Upper lobe of right lung (tissue), 1 donor: Measurements from ENCODE around the gene FAS. TPM values are rescaled to one million over a fixed set of nuclear protein-coding genes. Genes with fewer than 3 reads are reported as not detected.

Experiments
- ATAC-seq: fragments of 200-7000 bp; cut with Tn5 transposase; one replicate; pipeline ENCODE4 v1.9.1; 2020; ENCODE audit warnings: mild to moderate bottlenecking, moderate library complexity
- DNase-seq: peaks from one replicate; pipeline ENCODE4 v3.0.0-alpha.2; 2020
- H3K27ac ChIP-seq: fragments of 200-600 bp; one replicate; pipeline ENCODE4 v1.8.0; 2022
- H3K27me3 ChIP-seq: fragments of 200-600 bp; one replicate; pipeline ENCODE4 v1.8.0; 2022; ENCODE audit warnings: mild to moderate bottlenecking
- H3K36me3 ChIP-seq: fragments of 200-600 bp; one replicate; pipeline ENCODE4 v1.8.0; 2022
- H3K4me1 ChIP-seq: fragments of 200-600 bp; one replicate; pipeline ENCODE4 v1.8.0; 2022
- H3K4me3 ChIP-seq: fragments of 200-600 bp; one replicate; pipeline ENCODE4 v1.8.0; 2022; ENCODE audit warnings: mild to moderate bottlenecking
- H3K9me3 ChIP-seq: fragments of 200-600 bp; one replicate; pipeline ENCODE4 v1.8.0; 2022
- CTCF ChIP-seq: fragments of 200-600 bp; IDR thresholded peaks from one replicate; pipeline ENCODE4 v1.8.0; 2022; ENCODE audit warnings: antibody characterized with exemption
- intact Hi-C: fragments of 100-400 bp; cut with DNase I; formaldehyde crosslinking; loops from one replicate; pipeline ENCODE4 v1.11.0; 2022
- total RNA-seq: library from RNA; stranded (reverse); fragmentation: NEBNext Ultra II Directional; extraction: Animal tissue kit (Norgen Biotek cat#: 25700); gene quantifications from one replicate; pipeline ENCODE4 v1.2.1, GENCODE V29; 2021
- donor health status: DM: no; HTN: yes; CAD: no; lungs with severe emphysema.

FAS gene
- total RNA-seq, 1 donor from 2014 or later: 41.2 TPM

GRCh38 chr10:89030791-89031190 lies 40.2 kb downstream of the FAS start:
- intact Hi-C loops: loop anchor here (5.0 kb wide), 1 partner anchor 182 kb away; no protein-coding TSS in a partner anchor
- no peaks in the 10 kb centered on the region for H3K36me3 ChIP-seq
- H3K4me3 ChIP-seq: no peak overlapping the region
- DNase-seq (no peak), ATAC-seq (no peak)
- H3K4me1 ChIP-seq: peaks cover 41% of the 10 kb centered on the region
- peak overlapping the region; percentile 27 for H3K27ac ChIP-seq
- H3K27me3 ChIP-seq: no peaks in the 10 kb centered on the region
- no peaks in the 10 kb centered on the region for H3K9me3 ChIP-seq
- no peak for TF ChIP-seq CTCF

GRCh38 chr10:89032141-89032891 lies 41.7 kb downstream of the FAS start:
- Histone ChIP-seq H3K27me3 (no peaks in the 10 kb centered on the region), H3K9me3 (no peaks in the 10 kb centered on the region), H3K36me3 (no peaks in the 10 kb centered on the region), H3K4me1 (peaks cover 43% of the 10 kb centered on the region), H3K4me3 (no peak overlapping the region), H3K27ac (peak overlapping the region; percentile 27)
- peak; percentile 83 for ATAC-seq
- peak; percentile 84 for DNase-seq
- TF ChIP-seq CTCF: no peak
- intact Hi-C loops: loop anchor here (5.0 kb wide), 1 partner anchor 180 kb away; no protein-coding TSS in a partner anchor

- H3K27ac ChIP-seq: no peak overlapping the region
- intact Hi-C loops: no loop called here
- no peaks in the 10 kb centered on the region for H3K27me3 ChIP-seq
- peaks cover 31% of the 10 kb centered on the region for H3K4me1 ChIP-seq
- no peaks in the 10 kb centered on the region for H3K36me3 ChIP-seq
- ATAC-seq (no peak), DNase-seq (no peak)
- H3K9me3 ChIP-seq: no peaks in the 10 kb centered on the region
- no peak for TF ChIP-seq CTCF
- no peak overlapping the region for H3K4me3 ChIP-seq
Measured at GRCh38 chr10:89035461-89035860, 44.9 kb downstream of the FAS start.

GRCh38 chr10:89037096-89037495 lies 46.5 kb downstream of the FAS start:
- no peak for TF ChIP-seq CTCF
- Histone ChIP-seq H3K4me3 (no peak overlapping the region), H3K36me3 (no peaks in the 10 kb centered on the region), H3K4me1 (peaks cover 14% of the 10 kb centered on the region), H3K9me3 (no peaks in the 10 kb centered on the region), H3K27me3 (no peaks in the 10 kb centered on the region), H3K27ac (no peak overlapping the region)
- intact Hi-C loops: no loop called here
- ATAC-seq: no peak
- no peak for DNase-seq

GRCh38 chr10:89042562-89042961 lies 52.0 kb downstream of the FAS start:
- ATAC-seq (peak; percentile 88), DNase-seq (no peak)
- no peaks in the 10 kb centered on the region for H3K9me3 ChIP-seq
- no peak for TF ChIP-seq CTCF
- no peaks in the 10 kb centered on the region for H3K4me1 ChIP-seq
- H3K27ac ChIP-seq: no peak overlapping the region
- intact Hi-C loops: no loop called here
- H3K36me3 ChIP-seq: no peaks in the 10 kb centered on the region
- H3K4me3 ChIP-seq: no peak overlapping the region
- H3K27me3 ChIP-seq: no peaks in the 10 kb centered on the region
